Body of pancreas (tissue), 4 donors: ENCODE measurements around the gene SLC2A4. TPM values are rescaled to one million over a fixed set of nuclear protein-coding genes. Genes with fewer than 3 reads are reported as not detected.

Experiments used
- ATAC-seq: fragments of 150-250 bp; one replicate; pipeline ENCODE4 v1.9.1; 2016
- DNase-seq, 4 donors: peaks; one replicate each; pipeline ENCODE4 v3.0.0-alpha.2; 2019
- H3K27ac ChIP-seq, 4 donors: fragments of 200-600 bp; sonication (generic); 1 replicate in 3 of 4; 2 replicates in 1 of 4; pipeline versions ENCODE4 v1.5.1 to v1.6.1; 2016 to 2019; ENCODE audit warnings: mild to moderate bottlenecking in 1 of 4, mixed read lengths in 1 of 4, moderate library complexity in 1 of 4
- H3K27me3 ChIP-seq, 2 donors: fragments of 200-600 bp; sonication (generic); one replicate each; pipeline ENCODE4 v1.6.0; 2016; ENCODE audit warnings: mild to moderate bottlenecking in 1 of 2
- H3K36me3 ChIP-seq, 2 donors: fragments of 200-600 bp; sonication (generic); replicated peaks in 1 of 2; 2 replicates each; pipeline ENCODE4 v1.5.1; 2016; ENCODE audit warnings: low read depth in 2 of 2; ENCODE audit not compliant: insufficient read depth in 1 of 2
- H3K4me1 ChIP-seq: fragments of 200-600 bp; sonication (generic); one replicate; pipeline ENCODE4 v1.6.0; 2016
- H3K4me3 ChIP-seq, 2 donors: fragments of 200-600 bp; sonication (generic); 1 replicate in 1 of 2; 2 replicates in 1 of 2; pipeline ENCODE4 v1.5.1; 2016 to 2019
- H3K9me3 ChIP-seq, 3 donors: fragments of 200-600 bp; sonication (generic); 1 replicate in 2 of 3; 2 replicates in 1 of 3; pipeline ENCODE4 v1.5.1; 2016
- CTCF ChIP-seq, 7 experiments: fragments of 450-650 bp in 4 of 7; fragments of 200-600 bp in 3 of 7; sonication (generic) in 3 of 7; IDR thresholded peaks; one replicate each; pipeline ENCODE4 v1.5.1; 2016 to 2019; ENCODE audit warnings: antibody characterized with exemption in 7 of 7
- POLR2A ChIP-seq, 3 donors: fragments of 450-650 bp; IDR thresholded peaks; one replicate each; pipeline ENCODE4 v1.6.1; 2016; ENCODE audit warnings: antibody characterized with exemption in 3 of 3, mild to moderate bottlenecking in 2 of 3
- WGBS, 2 donors: methylation state at CpG; one replicate each; pipeline ENCODE4 v1.1.5; 2017; 5-methylcytosine and 5-hydroxymethylcytosine counted together
- intact Hi-C: fragments of 100-400 bp; cut with DNase I; formaldehyde crosslinking; loops from one replicate; pipeline ENCODE4 v1.15.1; 2023
- total RNA-seq, 2 donors: library from RNA; depleted of rRNA; stranded (reverse); fragments of >200 nt; gene quantifications; one replicate each; pipeline ENCODE4 v1.1.0, GENCODE V29; 2016

Gene SLC2A4
- total RNA-seq, 2 donors from 2014 or later, result 1.3 to 10.5 TPM

GRCh38 chr17:7251661-7252175 lies 29.8 kb upstream of the SLC2A4 start, which contains the start of gene CTDNEP1:
Gene CTDNEP1, minus strand, starts transcription at chr17:7251734. Its CDS starts 438 bp downstream, at chr17:7251296.
- ATAC-seq (peak; percentile 92), DNase-seq (peak; percentile 97 to 99 (median 98))
- H3K4me3 ChIP-seq, result peak within 1 kb of the TSS; percentile 98 to 99
- peaks cover 38% of the 10 kb centered on the region for H3K4me1 ChIP-seq
- TF ChIP-seq POLR2A (IDR thresholded peaks at IDR 0.05) (peak; percentile 42 to 70 (median 60)), CTCF (IDR thresholded peaks at IDR 0.05) (no peak)
- no peaks in the 10 kb centered on the region for H3K27me3 ChIP-seq
- peaks cover 0 to 7% of the 10 kb centered on the region in 2 donors for H3K36me3 ChIP-seq
- 0 to 1% methylated on average over 39 to 40 of the region's 41 CpGs for WGBS, 2 donors
- H3K27ac ChIP-seq, result peak within 1 kb of the TSS; percentile 87 to 100 (median 100)
- intact Hi-C loops, result no loop called here
- H3K9me3 ChIP-seq, result no peaks in the 10 kb centered on the region

DNA sequence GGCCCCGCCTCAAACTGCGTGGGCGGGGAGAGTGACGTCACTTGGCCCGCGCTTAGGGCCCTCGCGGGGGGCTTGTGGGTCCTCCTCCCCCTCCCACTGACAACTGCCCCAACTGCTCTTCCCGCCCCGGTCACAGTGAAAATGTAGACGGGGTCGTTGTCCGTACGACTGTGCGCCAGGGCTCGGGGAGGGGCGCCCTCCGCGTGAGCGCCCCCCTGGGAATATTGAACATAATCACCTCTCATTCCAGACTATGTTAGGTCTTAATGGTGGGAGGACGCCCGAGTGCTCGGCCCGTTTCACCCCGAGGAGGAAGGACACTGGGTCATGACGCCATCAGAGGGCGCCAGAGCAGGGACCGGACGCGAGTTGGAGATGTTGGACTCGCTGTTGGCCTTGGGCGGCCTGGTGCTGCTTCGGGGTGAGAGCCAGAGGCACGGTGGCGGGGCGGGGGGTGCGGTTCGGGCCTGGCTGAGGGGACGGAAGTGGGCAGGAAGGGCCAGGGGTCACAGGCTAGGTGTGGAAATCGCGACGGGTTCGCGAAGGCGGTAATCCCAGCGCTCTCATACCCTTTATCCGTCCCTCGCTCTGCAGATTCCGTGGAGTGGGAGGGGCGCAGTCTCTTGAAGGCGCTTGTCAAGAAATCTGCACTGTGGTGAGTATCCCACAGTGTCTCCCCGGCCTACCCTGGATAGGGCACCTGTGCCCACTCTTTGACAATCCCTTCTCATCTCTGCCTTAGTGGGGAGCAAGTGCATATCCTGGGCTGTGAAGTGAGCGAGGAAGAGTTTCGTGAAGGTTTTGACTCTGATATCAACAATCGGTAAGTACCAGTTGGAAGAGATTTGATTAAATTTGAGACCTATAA lies 29.1 kb upstream of the SLC2A4 start, which contains the start of gene ELP5:
TSS of gene ELP5 (plus strand) at position 40 of the 868 bp plus-strand sequence. CDS start at position 376, 336 bp downstream.
- H3K4me3 ChIP-seq, result peak within 1 kb of the TSS; percentile 98 to 99
- peaks cover 0 to 8% of the 10 kb centered on the region in 2 donors for H3K36me3 ChIP-seq
- DNase-seq (peak; percentile 94 to 96 (median 96)), ATAC-seq (peak; percentile 78)
- WGBS, 2 donors, result 1 to 6% methylated on average over 11 to 55 of the region's 55 CpGs
- peak; percentile 37 to 80 (median 78) for TF ChIP-seq POLR2A (IDR thresholded peaks at IDR 0.05)
- peak in 4 of 7 experiments; percentile 20 to 39 (median 32) for TF ChIP-seq CTCF (IDR thresholded peaks at IDR 0.05)
- no peaks in the 10 kb centered on the region for H3K27me3 ChIP-seq
- H3K27ac ChIP-seq, result peak within 1 kb of the TSS; percentile 87 to 100 (median 100)
- H3K9me3 ChIP-seq, result no peaks in the 10 kb centered on the region
- H3K4me1 ChIP-seq, result peaks cover 38% of the 10 kb centered on the region
- intact Hi-C loops, result no loop called here

DNA sequence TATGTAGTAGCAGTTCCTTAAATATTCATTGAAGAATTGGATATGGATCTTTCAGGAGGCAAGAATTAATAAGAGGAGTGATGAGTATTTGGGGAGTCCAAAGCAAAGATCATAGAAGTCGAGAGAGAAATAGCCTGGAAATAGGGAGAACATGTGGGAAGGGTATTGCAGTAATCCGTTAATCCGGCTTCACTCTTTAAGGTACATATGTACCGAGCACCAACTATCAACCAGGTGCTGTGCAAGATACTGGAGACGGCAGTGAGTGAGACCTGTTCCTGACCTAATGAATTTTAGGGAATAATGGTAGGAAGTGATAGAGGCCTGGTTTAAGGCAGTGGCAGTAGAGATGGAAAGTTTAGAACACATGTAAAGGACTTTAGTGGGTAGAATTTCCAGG lies 28.4 kb upstream of the SLC2A4 start:
- DNase-seq (no peak), ATAC-seq (no peak)
- 49 to 51% methylated on average over 5 of the region's 5 CpGs for WGBS, 2 donors
- Histone ChIP-seq H3K4me3 (peak overlapping the region in 1 of 2 donors; percentile 28), H3K36me3 (peaks cover 0 to 8% of the 10 kb centered on the region in 2 donors), H3K4me1 (peaks cover 38% of the 10 kb centered on the region), H3K9me3 (no peaks in the 10 kb centered on the region), H3K27me3 (no peaks in the 10 kb centered on the region), H3K27ac (peak overlapping the region; percentile 87 to 100 (median 100))
- TF ChIP-seq POLR2A (IDR thresholded peaks at IDR 0.05), result no peak
- TF ChIP-seq CTCF (IDR thresholded peaks at IDR 0.05), result no peak
- intact Hi-C loops, result no loop called here

DNA sequence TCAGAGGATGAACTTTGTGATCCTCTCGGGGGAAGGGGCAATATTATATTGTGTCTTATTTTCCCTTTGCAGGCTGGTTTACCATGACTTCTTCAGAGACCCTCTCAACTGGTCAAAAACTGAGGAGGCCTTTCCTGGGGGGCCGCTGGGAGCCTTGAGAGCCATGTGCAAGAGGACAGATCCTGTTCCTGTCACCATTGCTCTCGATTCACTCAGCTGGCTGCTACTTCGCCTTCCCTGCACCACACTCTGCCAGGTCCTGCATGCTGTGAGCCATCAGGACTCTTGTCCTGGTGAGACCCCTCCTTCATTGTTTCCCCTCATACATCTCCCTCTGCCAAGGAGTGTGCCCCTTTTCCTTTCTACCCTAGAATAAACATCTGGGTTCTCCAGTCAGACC lies 27.0 kb upstream of the SLC2A4 start:
- Histone ChIP-seq H3K27me3 (no peaks in the 10 kb centered on the region), H3K36me3 (peaks cover 0 to 8% of the 10 kb centered on the region in 2 donors), H3K4me1 (peaks cover 39% of the 10 kb centered on the region), H3K4me3 (no peak overlapping the region), H3K27ac (no peak overlapping the region), H3K9me3 (no peaks in the 10 kb centered on the region)
- WGBS, 2 donors, result 89 to 90% methylated on average over 4 of the region's 4 CpGs
- ATAC-seq (no peak), DNase-seq (no peak)
- intact Hi-C loops, result no loop called here
- no peak for TF ChIP-seq CTCF (IDR thresholded peaks at IDR 0.05)
